Dermis microvascular lymphatic vessel endothelial cell (primary cell): ENCODE data around the gene XYLT1. TPM values are rescaled to one million over a fixed set of nuclear protein-coding genes. Genes with fewer than 3 reads are reported as not detected.
A peak's percentile ranks its signal among the peaks of the same experiment; 100 is the strongest.
"Not testable (repeated sequence)": the region's sequence is repeated elsewhere in the genome, so short reads cannot be mapped to it uniquely, and the experiment has no call there.

ENCODE experiments used
- DNase-seq, 2 donors: peaks; one replicate each; pipeline versions ENCODE4 v3.0.0 to v3.0.0-alpha.2; 2010; ENCODE audit warnings: low read depth in 2 of 2
- total RNA-seq: library from RNA; depleted of rRNA; stranded (reverse); fragments of >200 nt; gene quantifications from 2 replicates; pipeline ENCODE4 v1.2.1, GENCODE V29; 2014

The XYLT1 gene
- total RNA-seq, 1 donor from 2014 or later = 0.51 TPM

DNA sequence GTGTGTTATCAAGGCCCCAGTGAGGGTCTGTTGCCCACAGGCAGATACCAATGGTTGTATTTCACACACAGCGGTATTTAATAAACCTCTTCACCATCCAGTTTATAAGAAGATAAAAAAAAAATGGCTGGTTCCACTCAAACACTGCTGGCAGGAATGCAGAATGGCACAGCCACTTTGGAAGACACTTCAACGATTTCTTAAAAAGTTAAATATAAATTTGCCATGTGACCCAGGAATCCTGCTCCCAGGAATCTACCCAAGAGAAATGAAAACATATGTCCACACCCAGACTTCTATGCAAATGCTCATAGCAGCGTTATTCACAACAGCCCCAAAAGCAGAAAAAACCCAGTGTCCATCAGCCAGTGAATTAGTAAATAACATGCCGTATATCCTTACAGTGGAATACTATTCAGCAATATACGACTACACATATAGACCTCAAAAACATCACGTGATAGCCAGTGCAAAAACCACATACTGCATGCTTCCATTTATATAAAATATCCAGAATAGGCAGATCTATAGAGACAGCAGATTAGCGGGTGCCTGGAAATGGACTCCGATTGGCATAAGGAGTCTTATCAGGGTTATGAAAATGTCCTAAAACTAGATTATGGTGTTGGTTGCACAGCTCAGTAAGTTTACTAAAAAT is 38.7 kb downstream of the XYLT1 start:
- DNase-seq = no peak

DNA sequence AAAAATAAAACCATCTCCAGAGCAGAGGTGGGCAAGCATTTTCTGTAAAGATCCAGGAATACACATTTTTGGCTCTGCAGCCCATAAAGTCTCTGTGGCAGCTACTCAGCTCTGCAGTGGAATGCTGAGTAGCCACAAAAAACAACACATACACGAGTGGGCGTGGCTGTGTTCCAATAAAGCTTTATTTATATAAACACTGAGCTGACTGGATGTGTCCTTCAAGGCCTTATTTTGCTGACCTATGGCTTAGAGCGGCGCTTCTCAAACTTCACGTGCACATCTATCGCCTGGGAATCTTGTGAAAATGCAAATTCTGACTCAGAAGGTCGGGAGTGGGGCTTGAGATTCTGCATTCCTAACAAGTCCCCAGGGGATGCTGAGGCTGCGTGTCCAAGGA is 39.7 kb downstream of the XYLT1 start:
- DNase-seq = no peak

DNA sequence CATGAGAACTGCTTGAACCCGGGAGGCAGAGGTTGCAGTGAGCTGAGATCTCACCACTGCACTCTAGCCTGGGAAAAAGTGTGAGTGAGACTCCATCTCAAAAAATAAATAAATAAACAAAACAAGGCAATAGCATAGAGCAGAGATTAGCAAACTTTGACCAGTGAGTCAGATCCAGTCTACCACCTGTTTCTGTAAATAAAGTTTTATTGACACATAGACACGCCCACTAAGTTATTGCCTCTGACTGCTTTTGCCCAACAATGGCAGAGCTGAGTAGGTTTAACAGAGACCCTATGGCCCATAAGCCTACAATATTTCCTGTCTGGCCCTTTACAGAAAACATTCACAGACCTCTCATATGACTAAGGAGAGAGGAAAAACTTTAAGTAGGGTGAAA is 44.3 kb downstream of the XYLT1 start:
- DNase-seq = no peak

DNA sequence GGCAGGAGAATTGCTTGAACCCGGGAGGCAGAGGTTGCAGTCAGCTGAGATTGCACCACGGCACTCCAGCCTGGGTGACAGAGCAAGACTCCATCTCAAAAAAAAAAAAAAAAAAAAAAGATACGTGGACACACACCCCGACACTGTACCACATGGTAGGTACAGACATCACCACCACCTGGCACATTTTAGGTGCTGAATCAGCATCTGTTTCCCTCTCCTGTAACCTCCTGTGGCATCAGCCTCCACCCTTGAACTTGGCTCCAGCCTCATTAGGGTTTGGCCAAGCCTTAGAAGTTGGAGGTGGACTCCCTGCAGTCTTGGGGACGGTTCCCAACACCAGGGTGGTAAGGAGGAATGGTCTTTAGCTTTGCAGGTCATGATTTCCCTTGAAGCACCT is 46.0 kb downstream of the XYLT1 start:
- no peak for DNase-seq

DNA sequence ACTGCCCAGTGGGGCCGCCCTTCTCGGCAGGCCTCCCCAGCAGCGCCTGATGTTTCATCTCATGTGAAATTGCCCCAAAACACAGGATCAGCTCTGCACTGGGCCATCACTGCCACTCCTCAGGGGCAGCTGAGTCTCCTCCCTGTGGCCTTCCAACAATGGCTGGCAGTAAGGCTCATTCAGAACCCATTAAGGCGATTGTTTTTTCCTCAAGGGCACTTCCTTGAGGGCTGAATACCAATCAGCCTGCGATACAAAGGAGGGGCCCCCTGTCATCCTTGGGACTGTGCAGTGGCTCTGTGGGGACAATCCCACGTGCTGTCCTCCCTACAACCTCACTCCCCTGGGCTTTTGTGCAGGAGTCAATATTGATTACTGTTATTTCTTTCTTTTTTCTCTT is 47.5 kb downstream of the XYLT1 start:
- no peak for DNase-seq

DNA sequence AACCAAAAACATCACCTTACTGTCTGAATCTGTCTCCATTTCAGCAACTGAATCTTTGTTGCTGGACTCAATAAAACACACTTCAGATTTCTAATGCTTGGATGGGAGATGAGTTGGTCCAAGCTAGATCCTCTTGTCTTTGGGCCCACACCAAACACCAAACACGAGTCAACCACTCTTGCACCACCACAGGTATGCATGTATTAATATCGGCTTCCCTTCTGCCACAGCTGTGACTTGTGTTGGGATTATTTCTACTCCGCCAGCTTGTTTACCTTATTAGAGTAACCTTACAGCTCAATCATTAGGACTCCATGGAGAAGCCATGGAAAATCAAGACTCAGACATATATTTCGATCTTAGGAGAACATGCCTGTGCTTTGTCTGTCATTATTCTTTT is 49.9 kb downstream of the XYLT1 start:
- no peak for DNase-seq

DNA sequence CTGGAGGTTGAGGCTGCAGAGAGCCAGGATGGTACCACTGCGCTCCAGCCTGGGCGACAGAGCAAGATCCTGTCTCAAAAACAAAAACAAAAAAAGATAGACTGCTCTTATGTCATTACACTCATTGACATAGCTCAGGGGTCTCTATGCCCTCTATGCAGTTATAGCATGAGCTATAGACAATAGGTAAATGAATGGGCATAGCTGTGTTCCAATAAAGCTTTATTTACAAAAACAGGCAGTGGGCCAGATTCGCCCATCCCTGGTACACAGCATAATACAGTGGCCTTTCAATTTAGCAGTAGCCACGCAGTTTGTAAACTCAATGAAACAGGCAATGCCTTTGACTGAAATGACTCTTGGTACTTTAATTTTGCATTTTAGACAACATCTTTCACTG is 51.5 kb downstream of the XYLT1 start:
- DNase-seq = no peak

DNA sequence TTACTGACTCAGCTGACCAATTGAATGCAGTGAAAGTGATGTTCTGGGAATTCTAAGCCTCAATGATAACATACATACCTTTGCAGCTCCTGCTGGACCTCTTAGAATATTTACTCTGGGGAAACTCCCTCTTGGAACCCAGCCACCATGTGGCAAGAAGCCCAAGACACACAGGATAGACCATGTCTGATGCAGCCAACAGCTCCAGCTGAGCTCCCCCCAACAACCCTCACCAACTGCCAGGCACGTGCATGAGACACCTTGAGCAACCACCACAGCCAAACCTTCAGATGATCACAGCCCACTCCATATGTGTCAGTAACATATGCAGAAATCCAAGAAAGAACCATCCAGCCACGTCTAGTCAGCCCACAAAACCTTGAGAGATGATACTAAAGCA is 53.0 kb downstream of the XYLT1 start:
- no peak for DNase-seq

DNA sequence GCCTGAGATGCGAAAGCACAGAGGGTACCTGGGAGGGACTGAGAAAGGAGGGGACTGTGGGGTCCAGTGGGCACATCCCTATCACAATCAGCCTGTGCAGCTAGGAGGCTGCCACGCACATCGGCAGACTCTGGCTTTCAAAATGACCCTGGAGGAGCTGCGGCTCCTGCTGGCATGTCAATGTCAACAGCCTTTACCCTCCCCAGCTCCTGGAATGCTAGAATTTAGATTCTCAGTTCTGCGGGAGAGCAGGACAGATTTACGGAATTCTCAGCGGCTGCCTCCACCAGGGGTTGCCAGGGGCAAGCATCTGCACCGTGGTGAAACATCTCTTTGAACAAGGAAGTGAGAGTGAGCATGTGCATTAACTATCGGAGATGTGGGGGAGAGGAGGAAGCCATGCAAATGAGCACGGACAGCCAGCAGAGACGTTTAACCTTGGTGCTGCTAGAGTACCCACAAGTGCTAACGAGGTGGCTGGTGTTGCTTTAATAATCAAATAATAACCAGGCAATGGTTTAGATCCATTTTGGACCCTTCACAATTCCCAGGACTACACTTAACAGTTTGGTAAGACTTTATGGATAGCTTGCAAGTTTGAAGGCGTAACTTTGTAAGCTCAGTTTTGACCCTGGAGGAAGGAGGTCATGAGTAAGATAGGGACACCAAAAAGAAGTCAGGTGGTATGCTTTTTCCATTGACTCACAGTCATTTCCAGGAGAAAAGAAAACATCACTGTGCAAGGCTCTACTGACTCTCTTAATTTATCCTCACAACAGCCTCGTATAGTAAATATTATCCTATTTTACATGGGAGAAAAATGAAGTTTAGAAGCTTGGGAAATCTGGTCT is 54.1 kb downstream of the XYLT1 start:
- DNase-seq = peak in 1 of 2 donors; percentile 3

DNA sequence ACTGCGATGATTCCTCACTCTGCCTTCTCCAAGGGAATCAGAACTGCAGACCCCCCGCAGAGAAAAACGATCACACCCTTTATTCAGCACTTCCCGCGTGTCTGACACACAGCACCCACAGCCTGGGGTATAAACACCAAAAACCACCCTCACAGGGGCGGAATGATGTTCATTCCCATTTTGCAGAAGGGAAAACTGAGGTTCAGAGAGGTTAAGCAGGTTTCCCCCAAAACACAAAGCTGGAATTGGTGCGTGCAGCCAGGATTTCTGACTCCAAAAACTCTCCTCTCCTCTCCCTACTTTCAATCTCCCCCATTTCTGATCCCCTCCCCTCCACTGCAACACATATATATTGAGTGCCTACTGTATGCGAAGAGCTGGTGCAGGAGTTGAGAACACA is 55.8 kb downstream of the XYLT1 start:
- no peak for DNase-seq

DNA sequence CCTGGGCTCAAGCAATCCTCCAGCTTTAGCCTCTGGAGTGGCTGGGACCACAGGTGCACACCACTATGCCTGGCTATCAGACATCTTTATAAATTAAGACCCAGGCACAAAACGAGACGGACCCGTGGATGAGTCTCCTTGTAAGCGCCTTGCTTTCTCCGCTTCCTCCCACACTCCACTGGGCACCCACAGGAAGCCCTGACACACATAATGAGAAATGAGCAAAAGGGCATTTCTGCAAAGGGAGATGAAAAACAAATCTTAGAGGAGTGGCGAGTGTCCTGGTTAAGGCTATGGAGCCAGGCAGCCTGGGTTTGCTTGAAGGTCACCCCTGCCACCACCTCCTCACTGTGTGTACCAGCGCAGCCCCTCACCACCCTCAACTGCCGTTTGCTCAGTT is 56.3 kb downstream of the XYLT1 start:
- DNase-seq = no peak

DNA sequence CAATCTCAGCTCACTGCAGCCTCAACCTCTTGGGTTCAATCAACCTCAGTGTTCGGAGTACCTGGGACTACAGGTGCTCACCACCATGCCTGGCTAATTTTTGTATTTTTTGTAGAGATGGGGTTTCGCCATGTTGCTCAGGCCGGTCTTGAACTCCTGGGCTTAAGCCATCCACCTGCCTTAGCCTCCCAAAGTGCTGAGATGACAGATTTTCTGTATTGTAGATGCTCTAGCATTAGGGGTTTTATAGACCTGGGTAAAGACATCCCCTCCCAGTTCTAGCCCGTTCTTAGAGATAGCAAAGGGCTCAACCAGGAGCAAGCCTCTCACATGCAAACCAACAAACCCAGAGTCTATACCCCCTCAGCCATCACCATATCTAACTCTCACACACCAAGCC is 57.3 kb downstream of the XYLT1 start:
- DNase-seq = no peak

DNA sequence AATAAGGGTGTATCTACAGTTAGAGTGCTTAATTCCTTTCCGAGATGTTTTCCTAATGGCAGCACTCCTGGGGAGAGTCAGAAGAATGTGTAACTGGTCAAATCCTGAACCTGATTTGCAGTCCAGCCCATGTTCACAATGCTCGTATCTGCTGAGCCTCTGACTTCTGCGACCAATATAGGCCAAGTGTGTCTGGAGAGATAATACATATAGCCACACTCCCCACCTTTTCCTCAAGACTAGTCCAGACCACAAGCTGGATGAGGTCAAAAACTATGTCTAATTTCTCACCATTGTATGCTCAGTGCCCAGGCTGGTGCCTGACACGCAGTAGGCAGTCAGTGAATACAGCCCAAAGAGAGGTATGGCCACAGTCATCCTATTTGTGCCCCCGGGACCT is 58.0 kb downstream of the XYLT1 start:
- DNase-seq = no peak

DNA sequence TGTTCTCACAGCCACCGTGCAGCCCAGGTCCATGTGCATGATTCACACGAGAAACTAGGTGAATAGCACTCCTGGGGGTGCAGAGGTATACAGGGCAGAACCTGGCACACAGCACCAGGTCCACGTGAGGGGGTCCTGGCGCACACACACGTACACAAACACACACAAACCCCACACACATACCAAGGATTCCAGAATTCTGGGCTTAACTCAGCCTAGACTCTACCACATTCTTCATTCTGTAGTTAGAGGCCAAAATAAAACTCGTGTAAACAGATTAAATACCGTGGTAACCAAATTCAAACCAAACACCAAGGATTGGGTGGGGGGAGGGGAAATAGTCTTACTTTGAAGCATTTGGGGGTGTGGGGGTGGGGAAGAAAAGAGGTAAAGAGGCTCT is 58.5 kb downstream of the XYLT1 start:
- DNase-seq = no peak

DNA sequence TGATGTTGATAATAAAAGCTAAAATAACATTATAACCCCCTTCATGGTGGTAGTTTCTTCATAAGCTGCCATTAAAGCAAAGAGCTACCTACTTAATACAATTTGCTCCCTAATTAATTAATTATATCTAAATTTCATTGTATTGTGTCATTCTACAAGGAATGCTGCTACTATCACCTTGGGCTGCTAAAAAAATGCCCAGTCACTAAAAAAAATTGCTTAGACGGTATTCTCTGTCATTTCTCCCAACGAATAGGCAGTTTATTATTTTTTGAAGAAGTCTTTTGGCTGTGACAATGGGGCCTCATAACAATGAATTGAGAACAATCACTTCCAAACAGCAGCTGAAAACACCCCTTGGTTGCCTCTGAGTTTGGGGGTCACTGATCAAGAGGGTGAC is 59.5 kb downstream of the XYLT1 start:
- no peak for DNase-seq

DNA sequence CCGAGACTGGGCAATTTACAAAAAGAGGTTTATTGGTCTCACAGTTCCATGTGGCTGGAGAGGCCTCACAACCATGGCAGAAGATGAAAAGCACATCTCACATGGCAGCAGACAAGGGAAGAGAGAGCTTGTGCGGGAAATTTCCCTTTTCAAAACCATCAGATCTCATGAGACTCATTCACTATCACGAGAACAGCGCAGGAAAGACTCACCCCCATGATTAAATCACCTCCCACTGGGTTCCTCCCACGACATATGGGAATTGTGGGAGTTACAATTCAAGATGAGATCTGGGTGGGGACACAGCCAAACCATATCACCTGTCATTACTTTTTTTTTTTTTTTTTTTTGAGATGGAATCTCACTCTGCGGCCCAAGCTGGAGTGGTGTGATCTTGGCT is 60.4 kb downstream of the XYLT1 start:
- not testable (repeated sequence) for DNase-seq

DNA sequence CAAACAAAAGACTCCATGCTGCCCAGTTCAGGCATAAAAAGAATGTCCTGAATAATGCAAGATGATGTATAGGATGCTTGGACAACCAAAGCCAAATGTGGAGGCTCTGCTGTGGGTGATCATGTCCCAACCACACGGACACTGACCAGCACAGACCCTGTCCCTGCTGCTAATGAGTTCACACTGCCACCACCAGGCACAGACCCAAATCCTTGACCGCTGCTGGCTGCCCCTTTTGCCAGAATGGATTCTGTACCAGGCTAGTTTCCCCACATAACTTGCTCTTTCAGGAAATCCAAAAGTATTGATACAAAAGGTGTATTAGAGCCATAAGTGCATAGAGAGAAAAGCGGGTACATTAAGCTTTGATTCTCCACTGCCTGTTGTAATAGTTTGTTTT is 60.9 kb downstream of the XYLT1 start:
- no peak for DNase-seq

DNA sequence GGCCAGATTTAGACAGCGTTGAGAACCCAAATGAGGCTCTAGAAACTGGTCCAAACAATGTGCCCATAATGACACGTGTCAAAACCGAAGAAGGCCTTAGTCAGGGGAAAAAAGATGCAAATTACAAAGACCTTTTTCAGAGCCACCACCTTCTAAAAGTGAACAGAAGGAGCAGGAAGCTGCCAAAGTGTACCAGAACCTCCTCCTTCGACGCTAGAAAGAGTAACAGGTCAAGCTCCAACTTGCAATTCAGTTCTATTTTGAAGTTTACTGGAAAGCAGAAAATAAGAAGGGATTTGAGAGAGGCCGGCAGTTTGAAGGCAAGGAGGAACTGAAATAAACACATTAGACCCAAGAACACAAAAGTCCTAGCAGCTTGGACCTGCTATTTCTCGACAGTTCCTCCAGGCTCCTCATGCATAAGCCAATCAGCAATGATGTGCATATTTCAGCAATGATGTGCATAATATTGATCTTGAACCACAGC is 61.8 kb downstream of the XYLT1 start:
- DNase-seq = no peak

DNA sequence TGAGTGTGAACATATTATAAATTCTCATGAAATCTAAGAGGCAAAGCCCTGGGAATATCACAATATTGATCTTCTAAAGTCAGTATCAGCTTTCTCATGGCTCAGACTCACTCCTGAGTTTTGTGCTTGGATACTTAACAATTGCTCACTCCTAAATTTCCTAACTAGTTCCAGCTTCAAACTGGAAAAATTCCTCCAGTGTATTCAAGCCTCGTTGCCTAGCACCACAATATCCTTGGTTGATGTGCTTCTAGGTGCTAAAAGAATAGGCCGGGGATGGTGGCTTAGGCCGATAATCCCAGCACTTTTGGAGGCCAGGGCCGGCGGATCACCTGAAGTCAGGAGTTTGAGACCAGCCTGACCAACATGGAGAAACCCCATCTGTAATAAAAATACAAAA is 62.5 kb downstream of the XYLT1 start:
- DNase-seq = no peak

DNA sequence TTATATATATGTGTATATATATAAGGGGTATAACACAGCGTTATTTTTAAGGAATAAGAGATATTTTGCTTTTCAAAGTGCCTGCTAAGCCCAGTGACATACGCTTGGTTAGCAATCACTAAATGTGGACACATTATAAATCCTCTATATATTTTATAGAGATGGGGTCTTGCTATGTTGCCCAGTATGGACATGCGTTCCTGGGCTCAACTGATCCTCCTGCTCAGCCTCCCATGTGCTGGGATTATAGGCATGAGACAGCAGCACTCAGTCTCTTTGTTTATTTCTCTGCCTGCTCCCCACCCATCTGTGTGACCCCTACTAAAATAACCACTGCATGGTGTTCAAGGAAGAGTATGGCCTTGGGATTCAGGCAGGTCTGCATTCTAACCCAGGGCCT is 63.4 kb downstream of the XYLT1 start:
- DNase-seq = no peak

DNA sequence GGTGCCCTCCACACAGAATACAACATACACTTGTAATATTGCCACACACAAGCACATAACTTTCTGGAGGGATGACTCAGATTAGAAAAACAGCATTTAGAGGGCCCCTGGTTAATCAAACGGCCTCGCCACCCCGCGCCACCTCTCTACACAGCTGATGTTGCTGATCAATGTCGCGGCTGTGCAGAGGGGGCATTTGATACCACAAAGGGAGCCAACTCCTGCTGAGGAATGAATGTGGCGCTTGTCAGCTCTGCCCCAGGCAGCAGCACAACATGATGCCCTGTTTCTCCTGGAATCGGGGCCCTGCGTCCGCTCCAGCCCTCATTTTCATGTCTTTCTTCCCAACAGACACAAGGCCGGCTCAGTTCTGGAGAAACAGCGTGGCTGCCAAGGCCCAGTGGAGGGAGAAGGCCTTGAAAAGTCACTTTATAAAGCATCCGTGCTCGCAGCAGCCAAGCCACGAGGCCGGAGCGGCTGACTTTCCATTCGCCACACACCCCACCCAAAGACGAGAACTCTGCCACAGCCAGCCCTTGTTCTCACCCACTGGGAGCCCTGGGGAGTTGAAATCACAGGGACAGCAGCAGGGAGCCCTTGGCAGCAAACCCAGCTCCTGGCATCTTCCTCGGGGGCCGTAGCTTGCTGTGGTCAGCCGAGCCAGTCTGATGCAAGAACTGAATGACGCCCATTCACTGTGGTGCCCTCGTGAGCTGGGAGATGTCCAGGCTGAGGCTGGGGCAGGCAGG is 65.6 kb downstream of the XYLT1 start:
- DNase-seq = no peak

DNA sequence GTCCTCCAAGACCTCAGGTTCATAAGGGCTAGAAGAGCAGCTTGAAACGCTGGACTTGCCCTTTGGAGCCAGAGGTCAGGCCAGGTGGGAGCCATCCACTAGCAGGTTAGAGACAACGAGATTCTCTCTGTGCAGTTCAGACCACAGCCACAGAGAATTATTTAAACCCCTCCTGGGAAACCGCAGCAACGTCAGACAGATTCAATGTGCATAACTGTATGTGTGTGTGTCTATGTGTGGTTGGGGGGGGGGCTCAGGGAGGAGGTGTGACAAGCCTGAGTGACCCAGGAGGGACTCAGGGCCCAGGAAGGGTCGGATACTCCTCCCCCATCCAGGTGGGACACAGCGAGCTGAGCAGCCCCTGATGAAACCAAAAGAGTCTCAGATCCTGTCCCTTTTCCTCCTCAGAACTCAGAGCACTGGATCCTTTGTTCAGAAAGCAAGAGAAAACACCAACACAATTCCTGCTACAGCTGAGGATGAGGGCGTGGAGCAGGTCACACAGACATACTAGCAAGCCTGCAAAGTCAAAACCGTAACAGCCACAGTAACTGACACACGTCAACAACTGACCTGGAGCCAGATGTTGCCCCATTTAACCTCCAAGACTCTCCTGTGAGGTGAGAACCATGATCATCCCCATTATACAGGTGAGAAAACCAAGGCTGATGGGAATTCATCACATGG is 66.8 kb downstream of the XYLT1 start:
- no peak for DNase-seq
